ENCODE measurements around the gene FHIT. TPM values are rescaled to one million over a fixed set of nuclear protein-coding genes. Genes with fewer than 3 reads are reported as not detected.

Gene FHIT
- total and polyA plus RNA-seq, 4 donors, result 2.1 to 14.7 (median 6.6) TPM

GRCh38 chr3:60697132-60697531 is 554.1 kb downstream of the FHIT start (continued):
- no peak for TF ChIP-seq REST (IDR thresholded peaks at IDR 0.05)
- TF ChIP-seq JUND (IDR thresholded peaks at IDR 0.05), result no peak

- no peaks in the 10 kb centered on the region for H3K27me3 ChIP-seq (ENCODE audit: control insufficient read depth in 4 of 4, insufficient read depth in 4 of 4, low read length in 3 of 4)
- no peak overlapping the region for H3K9ac ChIP-seq (ENCODE audit: low read depth in 1 of 2, low read length in 2 of 2)
- H3K36me3 ChIP-seq (ENCODE audit: control insufficient read depth in 4 of 4, insufficient read depth in 3 of 4, low read depth in 1 of 4, low read length in 3 of 4), result no peaks in the 10 kb centered on the region
- H3K4me3 ChIP-seq (ENCODE audit: low read depth in 1 of 3, low read length in 3 of 3), result peak overlapping the region in 1 of 3 donors; percentile 27
- TF ChIP-seq TAF1 (conservative IDR thresholded peaks at IDR 0.05), result no peak
- peak; percentile 80 to 83 for TF ChIP-seq EGR1 (IDR thresholded peaks at IDR 0.05; ENCODE audit: low read depth in 2 of 2)
- no peak for TF ChIP-seq ZBTB33 (IDR thresholded peaks at IDR 0.05)
- TF ChIP-seq SP1 (IDR thresholded peaks at IDR 0.05), result no peak
- peak in 1 of 2 donors; percentile 11 for TF ChIP-seq HNF4A (conservative IDR thresholded peaks at IDR 0.05)
- no peak for TF ChIP-seq RAD21 (IDR thresholded peaks at IDR 0.05)
- peak; percentile 11 for TF ChIP-seq YY1 (IDR thresholded peaks at IDR 0.05)
- TF ChIP-seq JUND (IDR thresholded peaks at IDR 0.05), result peak in 1 of 2 donors; percentile 12
- peak in 1 of 2 donors; percentile 22 for TF ChIP-seq RXRA (IDR thresholded peaks at IDR 0.05)
- no peak for TF ChIP-seq GABPA (IDR thresholded peaks at IDR 0.05 in 1 of 2, conservative IDR thresholded peaks at IDR 0.05 in 1 of 2)
- 31% methylated on average over 5 of the region's 5 CpGs for WGBS
- peaks cover 0 to 9% (median 5%) of the 10 kb centered on the region in 4 donors for H3K4me1 ChIP-seq (ENCODE audit: control insufficient read depth in 4 of 4, insufficient read depth in 4 of 4, low read length in 3 of 4)
- no peaks in the 10 kb centered on the region for H3K9me3 ChIP-seq (ENCODE audit: control insufficient read depth in 4 of 4, low read length in 3 of 4)
- no peak for DNase-seq (ENCODE audit: low spot score)
- H3K27ac ChIP-seq (ENCODE audit: low read depth in 1 of 2, low read length in 2 of 2), result no peak overlapping the region
These were observed 554.7 kb downstream of the FHIT start for GRCh38 chr3:60696428-60697125.

GRCh38 chr3:60675424-60675823 is 575.8 kb downstream of the FHIT start:
- Histone ChIP-seq H3K27ac (ENCODE audit: low read depth in 1 of 2, low read length in 2 of 2) (no peak overlapping the region), H3K9ac (ENCODE audit: low read depth in 1 of 2, low read length in 2 of 2) (no peak overlapping the region), H3K36me3 (ENCODE audit: control insufficient read depth in 4 of 4, insufficient read depth in 3 of 4, low read depth in 1 of 4, low read length in 3 of 4) (no peaks in the 10 kb centered on the region), H3K4me1 (ENCODE audit: control insufficient read depth in 4 of 4, insufficient read depth in 4 of 4, low read length in 3 of 4) (no peaks in the 10 kb centered on the region), H3K4me3 (ENCODE audit: low read depth in 1 of 3, low read length in 3 of 3) (no peak overlapping the region), H3K9me3 (ENCODE audit: control insufficient read depth in 4 of 4, low read length in 3 of 4) (no peaks in the 10 kb centered on the region), H3K27me3 (ENCODE audit: control insufficient read depth in 4 of 4, insufficient read depth in 4 of 4, low read length in 3 of 4) (no peaks in the 10 kb centered on the region)
- DNase-seq (ENCODE audit: low spot score), result no peak
- WGBS, result 97% methylated on average over 2 of the region's 2 CpGs
- peak in 1 of 2 donors; percentile 42 for TF ChIP-seq HNF4A (conservative IDR thresholded peaks at IDR 0.05)
- TF ChIP-seq FOXA1 (IDR thresholded peaks at IDR 0.05), result no peak

Data from liver (tissue), 9 donors.